GM12878 (cell line): ENCODE measurements around the gene PRG3. TPM values are rescaled to one million over a fixed set of nuclear protein-coding genes. Genes with fewer than 3 reads are reported as not detected.

Experiments used
- ATAC-seq: fragments of 200-7000 bp; cut with Tn5 transposase; 3 replicates; pipeline ENCODE4 v1.9.1; 2020; ENCODE audit warnings: mild to moderate bottlenecking, moderate library complexity
- BruUV-seq: library from RNA; stranded (reverse); fragments of 400-500 nt; replicated peaks from 2 replicates; lab custom pipeline; 2021; lab: Mats Ljungman, UMichigan
- CTCF ChIA-PET: fragments of 300-600 bp; sonication (Branson Sonifier 250); formaldehyde crosslinking; extraction: SDS; loops from one replicate; lab custom pipeline; 2021; ENCODE audit warnings: inconsistent platforms; lab: Yijun Ruan, JAX
- POLR2A ChIA-PET: fragments of 350-600 bp; formaldehyde crosslinking; extraction: SDS; loops from one replicate; lab custom pipeline; 2021; ENCODE audit warnings: inconsistent platforms; lab: Charles Lee
- RAD21 ChIA-PET: fragments of 300-600 bp; sonication (Branson Sonifier 250); formaldehyde crosslinking; loops from one replicate; lab custom pipeline; 2023; ENCODE audit warnings: antibody characterized with exemption; ENCODE audit not compliant: unreplicated experiment; lab: Charles Lee
- SMC1A ChIA-PET: fragments of 300-600 bp; sonication (Branson Sonifier 250); formaldehyde crosslinking; loops from one replicate; lab custom pipeline; 2023; ENCODE audit not compliant: unreplicated experiment, uncharacterized antibody; lab: Charles Lee
- DNase-seq: peaks from one replicate; pipeline ENCODE4 v3.0.0-alpha.2; 2011; ENCODE audit warnings: low read depth, low spot score
- FAIRE-seq: peaks from 3 replicates; lab custom pipeline; 2011; peaks lifted over from hg19 to GRCh38; lab: Jason Lieb, UNC
- H2AFZ ChIP-seq: 2 replicates; pipeline ENCODE4 v1.6.0; 2011; ENCODE audit warnings: low read depth, low read length, control low read depth; ENCODE audit not compliant: control insufficient read depth
- H3K27ac ChIP-seq: 2 replicates; pipeline ENCODE4 v1.5.1; 2011; ENCODE audit warnings: control low read depth; ENCODE audit not compliant: control insufficient read depth, insufficient read depth
- H3K27me3 ChIP-seq, 2 experiments: replicated peaks in 1 of 2; 2 replicates each; pipeline versions ENCODE4 v1.6.0 to v1.6.1; 2011; ENCODE audit warnings: low read length in 1 of 2; ENCODE audit not compliant: control insufficient read depth in 2 of 2, insufficient read depth in 2 of 2
- H3K36me3 ChIP-seq, 2 experiments: 2 replicates each; pipeline ENCODE4 v1.5.1; 2011; ENCODE audit warnings: low read length in 1 of 2; ENCODE audit not compliant: control insufficient read depth in 2 of 2, insufficient read depth in 2 of 2
- H3K4me1 ChIP-seq: 2 replicates; pipeline ENCODE4 v1.6.1; 2011; ENCODE audit warnings: mild to moderate bottlenecking, low read length, moderate library complexity, mixed read lengths; ENCODE audit not compliant: control insufficient read depth, insufficient read depth
- H3K4me2 ChIP-seq: 2 replicates; pipeline ENCODE4 v1.6.0; 2011; ENCODE audit warnings: control low read depth; ENCODE audit not compliant: control insufficient read depth, insufficient read depth
- H3K4me3 ChIP-seq: fragments of 200-600 bp; sonication (generic); 2 replicates; pipeline ENCODE4 v1.5.1; 2016
- H3K79me2 ChIP-seq: 2 replicates; pipeline ENCODE4 v1.6.0; 2011; ENCODE audit warnings: low read length; ENCODE audit not compliant: control insufficient read depth, insufficient read depth
- H3K9ac ChIP-seq: 2 replicates; pipeline ENCODE4 v1.8.0; 2011; ENCODE audit warnings: low read length, control low read depth, mixed read lengths; ENCODE audit not compliant: control insufficient read depth, insufficient read depth
- H3K9me3 ChIP-seq: replicated peaks from 3 replicates; pipeline ENCODE4 v1.5.1; 2011; ENCODE audit warnings: mild to moderate bottlenecking, low read length; ENCODE audit not compliant: control insufficient read depth, insufficient read depth
- H4K20me1 ChIP-seq: 2 replicates; pipeline ENCODE4 v1.6.0; 2011; ENCODE audit not compliant: control insufficient read depth, insufficient read depth
- IRF5 ChIP-seq: fragments of 450-650 bp; IDR thresholded peaks from 2 replicates; pipeline ENCODE4 v1.6.1; 2017; ENCODE audit warnings: borderline replicate concordance
- SMARCA5 ChIP-seq: fragments of 450-650 bp; IDR thresholded peaks from 2 replicates; pipeline ENCODE4 v1.6.1; 2017; ENCODE audit warnings: mild to moderate bottlenecking
- SREBF1 ChIP-seq: IDR thresholded peaks from 2 replicates; pipeline ENCODE4 v1.6.1; 2012; ENCODE audit warnings: mild to moderate bottlenecking, low read length
- SUPT20H ChIP-seq: IDR thresholded peaks from 2 replicates; pipeline ENCODE4 v1.6.1; 2011; ENCODE audit warnings: low read depth, mild to moderate bottlenecking, low read length, moderate library complexity, borderline replicate concordance; ENCODE audit not compliant: control insufficient read depth
- WGBS: methylation state at CpG from one replicate; pipeline ENCODE4 v1.1.6; 2016; ENCODE audit warnings: low lambda C conversion rate; ENCODE audit not compliant: insufficient replicate concordance, insufficient coverage; ENCODE audit errors: missing lambda C conversion rate; 5-methylcytosine and 5-hydroxymethylcytosine counted together
- in situ Hi-C: fragments of 300-500 bp; cut with MboI; formaldehyde crosslinking; loops from 9 replicates; pipeline ENCODE4 v1.14.3; 2018; ENCODE audit warnings: mixed read lengths
- intact Hi-C: fragments of 100-400 bp; cut with micrococcal nuclease; formaldehyde crosslinking; loops from one replicate; pipeline ENCODE4 v1.14.2; 2022; ENCODE audit not compliant: unreplicated experiment
- polyA plus RNA-seq, 11 experiments: library from polyadenylated mRNA; depleted of rRNA in 4 of 11; unstranded in 6 of 11; stranded (reverse) in 5 of 11; fragments of >200 nt; fragmentation: Nextera tagmentation in 4 of 11; fragmentation: Illumina TruSeq in 1 of 11; extraction: Ambion mirVana in 4 of 11; extraction: Trizol in 1 of 11; gene quantifications; 1 replicate in 1 of 11; 2 replicates in 10 of 11; pipeline versions ENCODE4 v1.2.1 to v1.2.3, GENCODE V29; 2011 to 2016; ENCODE audit warnings: inconsistent platforms in 2 of 11, missing spikeins in 2 of 11, low read depth in 1 of 11
- total RNA-seq, 4 experiments: library from RNA; depleted of rRNA in 3 of 4; stranded (reverse); fragments of >200 nt in 3 of 4; fragmentation: Illumina TruSeq in 1 of 4; extraction: Trizol in 1 of 4; gene quantifications; 2 replicates each; pipeline versions ENCODE4 v1.2.1 to v1.2.3, GENCODE V29; 2013 to 2021

The PRG3 gene
- total and polyA plus RNA-seq, 10 of the 15 experiments (the other 5 are each of a cell fraction or from before 2014, with no cell fraction given) = not detected

GRCh38 chr11:57407941-57408475 is 27.1 kb upstream of the PRG3 start (continued):
- TF ChIP-seq SMARCA5 (no peak), IRF5 (no peak)

- TSS peak; percentile 63 for BruUV-seq
- ChIA-PET POLR2A (interaction anchor here (1.0 to 2.4 kb wide), 2 partner anchors 12 to 19 kb away, joined by 6 to 11 read pairs; no protein-coding TSS in a partner anchor), SMC1A (interaction anchor here (0.9 to 1.8 kb wide), 5 partner anchors 10 to 72 kb away, joined by 3 to 4 read pairs (median 3); no protein-coding TSS in a partner anchor), CTCF (interaction anchor here (0.9 to 1.6 kb wide), 5 partner anchors 10 to 237 kb away, joined by 3 to 6 read pairs (median 3); partner anchors contain the start of gene UBE2L6), RAD21 (interaction anchor here (1.0 to 3.4 kb wide), 5 partner anchors 11 to 51 kb away, joined by 3 to 21 read pairs (median 4); no protein-coding TSS in a partner anchor)
- Histone ChIP-seq H3K4me2 (no peak overlapping the region), H3K36me3 (peaks cover 31 to 48% of the 10 kb centered on the region in 2 experiments), H2AFZ (no peak overlapping the region), H3K79me2 (no peaks in the 10 kb centered on the region; the same call in 1 of the 2 replicates), H4K20me1 (no peaks in the 10 kb centered on the region), H3K27ac (peak overlapping the region; percentile 55; the same call in 1 of the 2 replicates), H3K4me1 (peaks cover 19% of the 10 kb centered on the region), H3K27me3 (no peaks in the 10 kb centered on the region), H3K9me3 (no peaks in the 10 kb centered on the region), H3K9ac (no peak overlapping the region), H3K4me3 (no peak overlapping the region)
- ATAC-seq (0 out of 3 replicates have a peak, but pooled peaks have one; percentile 7), FAIRE-seq (no peak), DNase-seq (no peak)
- 70% methylated on average over 9 of the region's 9 CpGs for WGBS
- no peak for TF ChIP-seq SUPT20H
- TF ChIP-seq SREBF1 = no peak
- in situ Hi-C loops (no loop called here), intact Hi-C loops (no loop called here)
Observed at GRCh38 chr11:57407010-57407920, 26.3 kb upstream of the PRG3 start.
